HepG2 (cell line): ENCODE measurements around the gene DNAJB12. TPM values are rescaled to one million over a fixed set of nuclear protein-coding genes. Genes with fewer than 3 reads are reported as not detected.

Experiments
- ARID3A ChIP-seq: IDR thresholded peaks from 2 replicates; pipeline ENCODE4 v1.6.1; 2012; ENCODE audit warnings: low read depth, low read length, improper control_type of control experiment
- PLSCR1 ChIP-seq: sonication (generic); formaldehyde crosslinking; IDR thresholded peaks from 2 replicates; pipeline ENCODE4 v1.5.0; 2020; ENCODE audit warnings: missing genetic modification reagents, mild to moderate bottlenecking, borderline replicate concordance
- PRPF4 ChIP-seq: fragments of 200-400 bp; formaldehyde crosslinking; IDR thresholded peaks from 2 replicates; pipeline ENCODE4 v1.6.1; 2016; ENCODE audit warnings: low read length, low read depth; ENCODE audit not compliant: poor library complexity, severe bottlenecking
- REPIN1 ChIP-seq: sonication (generic); formaldehyde crosslinking; IDR thresholded peaks from 2 replicates; pipeline ENCODE4 v1.8.0; 2022; ENCODE audit warnings: missing genetic modification reagents, low read depth, mild to moderate bottlenecking, borderline replicate concordance
- RFXANK ChIP-seq: IDR thresholded peaks from 2 replicates; pipeline ENCODE4 v1.6.1; 2016
- SMAD3 ChIP-seq: sonication (generic); formaldehyde crosslinking; IDR thresholded peaks from 2 replicates; pipeline ENCODE4 v1.4.0; 2020; ENCODE audit warnings: missing genetic modification reagents
- ZBTB26 ChIP-seq: IDR thresholded peaks from 2 replicates; pipeline ENCODE4 v1.6.1; 2016; ENCODE audit warnings: missing compliant biosample characterization, missing genetic modification reagents, borderline replicate concordance
- ZNF430 ChIP-seq: sonication (generic); formaldehyde crosslinking; IDR thresholded peaks from 2 replicates; pipeline ENCODE4 v1.9.0; 2021; ENCODE audit warnings: mild to moderate bottlenecking, missing genetic modification reagents
- ZNF460 ChIP-seq: sonication (generic); formaldehyde crosslinking; IDR thresholded peaks from 2 replicates; pipeline ENCODE4 v1.5.1; 2020; ENCODE audit warnings: missing genetic modification reagents, mild to moderate bottlenecking, borderline replicate concordance
- ZNF768 ChIP-seq: sonication (generic); formaldehyde crosslinking; IDR thresholded peaks from 2 replicates; pipeline ENCODE4 v1.4.0; 2020; ENCODE audit warnings: missing genetic modification reagents
- polyA plus RNA-seq, 8 experiments: library from polyadenylated mRNA; depleted of rRNA in 3 of 8; stranded (reverse) in 7 of 8; unstranded in 1 of 8; fragments of >200 nt; fragmentation: Illumina TruSeq in 4 of 8; extraction: Trizol in 4 of 8; gene quantifications; 2 replicates each; pipeline versions ENCODE4 v1.2.1 to v1.2.3, GENCODE V29; 2011 to 2016; ENCODE audit warnings: low read depth in 4 of 8, missing spikeins in 1 of 8, mixed read lengths in 1 of 8; ENCODE audit not compliant: insufficient read depth in 1 of 8
- total RNA-seq, 5 experiments: library from RNA; depleted of rRNA; stranded (reverse); fragments of >200 nt; fragmentation: Illumina TruSeq; extraction: Trizol; gene quantifications; 2 replicates each; pipeline ENCODE4 v1.2.3, GENCODE V29; 2016; ENCODE audit warnings: low read depth in 1 of 5

Gene DNAJB12
- total and polyA plus RNA-seq, 2 of the 13 experiments (the other 11 are each of a cell fraction or from before 2014, with no cell fraction given) = 10.8 to 18.2 TPM

- TF ChIP-seq ZBTB26 (CRISPR knock-in tag) = peak; percentile 23; the same call in 1 of the 2 replicates
- TF ChIP-seq SMAD3 (CRISPR knock-in tag) = peak; percentile 38; the same call in 1 of the 2 replicates
- no peak for TF ChIP-seq PLSCR1 (CRISPR knock-in tag)
- TF ChIP-seq REPIN1 (CRISPR knock-in tag) = 0 out of 2 replicates have a peak, but pooled peaks have one; percentile 36
- TF ChIP-seq ARID3A = no peak
- no peak for TF ChIP-seq RFXANK (CRISPR knock-in tag)
- TF ChIP-seq ZNF430 = no peak
- no peak for TF ChIP-seq ZNF768 (CRISPR knock-in tag)
- no peak for TF ChIP-seq ZNF460 (CRISPR knock-in tag)
- no peak for TF ChIP-seq PRPF4
Observed at GRCh38 chr10:72328045-72328828, 26.5 kb downstream of the DNAJB12 start (continued).
